ENCODE measurements around the gene DNAH14. TPM values are rescaled to one million over a fixed set of nuclear protein-coding genes. Genes with fewer than 3 reads are reported as not detected.

The DNAH14 gene
- total and polyA plus RNA-seq, 2 experiments from 2014 or later: 14.7 to 46.1 TPM

DNA sequence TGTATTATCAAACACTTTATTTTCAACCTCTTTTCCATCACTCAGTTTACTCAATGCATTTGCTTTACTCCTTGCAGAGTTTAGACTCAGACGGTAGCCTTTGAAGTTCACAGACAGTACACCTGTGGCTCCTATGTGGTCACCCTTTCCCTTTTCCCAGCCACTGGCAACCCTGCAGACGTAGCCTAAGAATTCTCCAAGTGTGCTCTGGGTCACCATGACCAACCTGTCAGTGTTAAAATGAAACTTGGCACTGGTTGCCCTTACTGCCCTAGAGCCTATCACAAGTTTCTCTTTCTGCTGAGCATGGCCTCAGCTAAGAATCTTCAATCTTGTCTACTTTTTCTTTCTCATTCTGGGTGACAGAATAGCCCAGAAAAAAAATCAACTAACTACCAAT is 25.5 kb upstream of the DNAH14 start:
- WGBS (ENCODE audit: low lambda C conversion rate, missing lambda C conversion rate): 84% methylated on average over 2 of the region's 2 CpGs
- no peaks in the 10 kb centered on the region for H3K4me1 ChIP-seq (ENCODE audit: insufficient read depth)
- H3K36me3 ChIP-seq (replicated peaks; ENCODE audit: insufficient read depth, low read depth): no peaks in the 10 kb centered on the region
- no peak overlapping the region for H3K4me2 ChIP-seq
- DNase-seq (ENCODE audit: low spot score): no peak
- H4K20me1 ChIP-seq (ENCODE audit: insufficient read depth, poor library complexity, severe bottlenecking): no peaks in the 10 kb centered on the region
- TF ChIP-seq EZH2 (IDR thresholded peaks at IDR 0.05; ENCODE audit: borderline replicate concordance) (no peak), EZH2phosphoT487 (IDR thresholded peaks at IDR 0.05; ENCODE audit: low read depth, severe bottlenecking, unreplicated experiment) (no peak)
- TF ChIP-seq, protein P1, sequence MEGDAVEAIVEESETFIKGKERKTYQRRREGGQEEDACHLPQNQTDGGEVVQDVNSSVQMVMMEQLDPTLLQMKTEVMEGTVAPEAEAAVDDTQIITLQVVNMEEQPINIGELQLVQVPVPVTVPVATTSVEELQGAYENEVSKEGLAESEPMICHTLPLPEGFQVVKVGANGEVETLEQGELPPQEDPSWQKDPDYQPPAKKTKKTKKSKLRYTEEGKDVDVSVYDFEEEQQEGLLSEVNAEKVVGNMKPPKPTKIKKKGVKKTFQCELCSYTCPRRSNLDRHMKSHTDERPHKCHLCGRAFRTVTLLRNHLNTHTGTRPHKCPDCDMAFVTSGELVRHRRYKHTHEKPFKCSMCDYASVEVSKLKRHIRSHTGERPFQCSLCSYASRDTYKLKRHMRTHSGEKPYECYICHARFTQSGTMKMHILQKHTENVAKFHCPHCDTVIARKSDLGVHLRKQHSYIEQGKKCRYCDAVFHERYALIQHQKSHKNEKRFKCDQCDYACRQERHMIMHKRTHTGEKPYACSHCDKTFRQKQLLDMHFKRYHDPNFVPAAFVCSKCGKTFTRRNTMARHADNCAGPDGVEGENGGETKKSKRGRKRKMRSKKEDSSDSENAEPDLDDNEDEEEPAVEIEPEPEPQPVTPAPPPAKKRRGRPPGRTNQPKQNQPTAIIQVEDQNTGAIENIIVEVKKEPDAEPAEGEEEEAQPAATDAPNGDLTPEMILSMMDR (IDR thresholded peaks at IDR 0.05; ENCODE audit: poor library complexity): no peak
- no peak overlapping the region for H3K27ac ChIP-seq
- H3K4me3 ChIP-seq: no peak overlapping the region
- H3K9me3 ChIP-seq (ENCODE audit: low read depth): no peaks in the 10 kb centered on the region
- H2AFZ ChIP-seq: no peak overlapping the region
- H3K9me2 ChIP-seq (replicated peaks; ENCODE audit: insufficient read depth): no peaks in the 10 kb centered on the region
- H3K27me3 ChIP-seq: no peaks in the 10 kb centered on the region
- H3K79me2 ChIP-seq: no peaks in the 10 kb centered on the region

GRCh38 chr1:224906340-224906739 is 23.1 kb upstream of the DNAH14 start:
- Histone ChIP-seq H3K9me3 (ENCODE audit: low read depth) (no peaks in the 10 kb centered on the region), H3K4me3 (no peak overlapping the region), H3K9me2 (replicated peaks; ENCODE audit: insufficient read depth) (no peaks in the 10 kb centered on the region), H4K20me1 (ENCODE audit: insufficient read depth, poor library complexity, severe bottlenecking) (no peaks in the 10 kb centered on the region), H3K4me2 (no peak overlapping the region), H3K4me1 (ENCODE audit: insufficient read depth) (no peaks in the 10 kb centered on the region), H3K36me3 (replicated peaks; ENCODE audit: insufficient read depth, low read depth) (no peaks in the 10 kb centered on the region), H3K79me2 (no peaks in the 10 kb centered on the region), H2AFZ (no peak overlapping the region), H3K27ac (no peak overlapping the region), H3K27me3 (no peaks in the 10 kb centered on the region)
- no peak for DNase-seq (ENCODE audit: low spot score)
- TF ChIP-seq, protein P1 (IDR thresholded peaks at IDR 0.05; ENCODE audit: poor library complexity): no peak
- no peak for TF ChIP-seq EZH2phosphoT487 (IDR thresholded peaks at IDR 0.05; ENCODE audit: low read depth, severe bottlenecking, unreplicated experiment)
- no peak for TF ChIP-seq EZH2 (IDR thresholded peaks at IDR 0.05; ENCODE audit: borderline replicate concordance)
- 83% methylated on average over 1 of the region's 1 CpG for WGBS (ENCODE audit: low lambda C conversion rate, missing lambda C conversion rate)

DNA sequence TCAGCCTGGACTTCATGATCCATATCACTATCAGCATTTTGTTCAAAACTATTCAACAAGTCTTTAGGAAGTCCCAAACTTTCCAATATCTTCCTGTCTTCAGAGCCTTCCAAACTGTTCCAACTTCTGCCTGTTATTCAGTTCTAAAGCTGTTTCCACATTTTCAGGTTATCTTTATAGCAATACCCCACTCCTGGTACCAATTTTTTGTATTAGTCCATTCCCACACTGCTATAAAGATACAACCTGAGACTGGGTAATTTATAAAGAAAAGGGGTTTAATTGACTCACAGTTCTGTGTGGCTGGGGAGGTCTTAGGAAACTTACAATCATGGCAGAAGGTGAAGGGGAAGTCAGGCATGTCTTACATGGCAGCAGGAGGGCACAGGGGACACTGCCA is 18.3 kb upstream of the DNAH14 start:
- H3K27me3 ChIP-seq: no peaks in the 10 kb centered on the region
- no peaks in the 10 kb centered on the region for H4K20me1 ChIP-seq (ENCODE audit: insufficient read depth, poor library complexity, severe bottlenecking)
- H3K4me1 ChIP-seq (ENCODE audit: insufficient read depth): no peaks in the 10 kb centered on the region
- H3K4me2 ChIP-seq: no peak overlapping the region
- H2AFZ ChIP-seq: no peak overlapping the region
- H3K27ac ChIP-seq: no peak overlapping the region
- no peak overlapping the region for H3K4me3 ChIP-seq
- H3K36me3 ChIP-seq (replicated peaks; ENCODE audit: insufficient read depth, low read depth): no peaks in the 10 kb centered on the region
- no peak for TF ChIP-seq EZH2phosphoT487 (IDR thresholded peaks at IDR 0.05; ENCODE audit: low read depth, severe bottlenecking, unreplicated experiment)
- TF ChIP-seq, protein P1 (IDR thresholded peaks at IDR 0.05; ENCODE audit: poor library complexity): no peak
- TF ChIP-seq EZH2 (IDR thresholded peaks at IDR 0.05; ENCODE audit: borderline replicate concordance): no peak
- H3K79me2 ChIP-seq: no peaks in the 10 kb centered on the region
- DNase-seq (ENCODE audit: low spot score): no peak
- H3K9me2 ChIP-seq (replicated peaks; ENCODE audit: insufficient read depth): no peaks in the 10 kb centered on the region
- H3K9me3 ChIP-seq (ENCODE audit: low read depth): no peaks in the 10 kb centered on the region
